ENCODE data around the gene KIAA1328.
A peak's percentile ranks its signal among the peaks of the same experiment; 100 is the strongest.

KIAA1328 gene

DNA sequence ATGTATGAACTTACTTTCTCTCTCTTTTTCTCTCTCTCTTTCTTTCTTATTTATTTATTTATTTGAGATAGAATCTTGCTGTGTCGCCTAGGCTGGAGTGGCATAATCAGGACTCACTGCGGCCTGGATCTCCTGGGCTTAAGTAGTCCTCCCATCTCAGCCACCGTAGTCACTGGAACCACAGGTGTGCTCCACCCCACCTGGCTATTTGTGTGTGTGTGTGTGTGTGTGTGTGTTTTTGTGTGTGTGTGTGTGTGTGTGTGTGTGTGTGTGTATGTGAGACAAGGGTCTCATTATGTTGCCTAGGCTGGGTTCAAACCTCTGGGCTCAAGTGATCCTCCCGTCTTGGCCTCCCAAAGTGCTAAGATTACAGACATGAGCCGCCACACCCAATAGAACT lies 64.3 kb downstream of the KIAA1328 start:
- TF ChIP-seq, protein P1, sequence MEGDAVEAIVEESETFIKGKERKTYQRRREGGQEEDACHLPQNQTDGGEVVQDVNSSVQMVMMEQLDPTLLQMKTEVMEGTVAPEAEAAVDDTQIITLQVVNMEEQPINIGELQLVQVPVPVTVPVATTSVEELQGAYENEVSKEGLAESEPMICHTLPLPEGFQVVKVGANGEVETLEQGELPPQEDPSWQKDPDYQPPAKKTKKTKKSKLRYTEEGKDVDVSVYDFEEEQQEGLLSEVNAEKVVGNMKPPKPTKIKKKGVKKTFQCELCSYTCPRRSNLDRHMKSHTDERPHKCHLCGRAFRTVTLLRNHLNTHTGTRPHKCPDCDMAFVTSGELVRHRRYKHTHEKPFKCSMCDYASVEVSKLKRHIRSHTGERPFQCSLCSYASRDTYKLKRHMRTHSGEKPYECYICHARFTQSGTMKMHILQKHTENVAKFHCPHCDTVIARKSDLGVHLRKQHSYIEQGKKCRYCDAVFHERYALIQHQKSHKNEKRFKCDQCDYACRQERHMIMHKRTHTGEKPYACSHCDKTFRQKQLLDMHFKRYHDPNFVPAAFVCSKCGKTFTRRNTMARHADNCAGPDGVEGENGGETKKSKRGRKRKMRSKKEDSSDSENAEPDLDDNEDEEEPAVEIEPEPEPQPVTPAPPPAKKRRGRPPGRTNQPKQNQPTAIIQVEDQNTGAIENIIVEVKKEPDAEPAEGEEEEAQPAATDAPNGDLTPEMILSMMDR (IDR thresholded peaks at IDR 0.05) = no peak
- intact Hi-C loops (cut with DNase I; ENCODE audit: low total_unique reads) = no loop called here

DNA sequence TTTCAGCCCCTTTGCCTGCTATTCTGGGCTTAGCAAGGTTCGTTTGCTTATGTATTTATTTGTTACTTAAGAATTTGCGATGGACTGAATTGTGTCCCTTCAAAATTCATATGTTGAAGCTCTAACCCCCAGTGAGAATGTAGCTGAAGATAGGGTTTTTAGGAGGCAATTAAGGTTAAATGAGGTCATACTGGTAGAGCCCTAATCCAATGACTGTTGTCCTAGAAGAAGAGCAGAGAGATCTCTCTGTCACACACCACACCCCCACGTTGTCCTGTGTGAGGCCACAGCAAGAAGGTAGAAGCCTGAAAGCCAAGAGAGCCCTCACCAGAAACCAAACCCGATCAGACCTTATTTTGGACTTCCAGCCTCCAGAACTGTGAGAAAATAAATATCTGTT lies 66.7 kb downstream of the KIAA1328 start:
- Histone ChIP-seq H3K4me3 (no peak overlapping the region), H3K36me3 (peaks cover 0 to 5% (median 0%) of the 10 kb centered on the region in 3 donors), H3K27me3 (no peaks in the 10 kb centered on the region), H3K9me3 (no peaks in the 10 kb centered on the region), H3K4me1 (no peaks in the 10 kb centered on the region), H3K27ac (no peak overlapping the region)
- DNase-seq = no peak
- TF ChIP-seq, protein P1 (IDR thresholded peaks at IDR 0.05) = no peak
- intact Hi-C loops (cut with DNase I; ENCODE audit: low total_unique reads) = no loop called here

More for the DNA sequence above, 64.3 kb downstream of the KIAA1328 start:
- H3K9me3 ChIP-seq = no peaks in the 10 kb centered on the region
- H3K4me1 ChIP-seq = peaks cover 0 to 15% (median 9%) of the 10 kb centered on the region in 4 donors
- no peak for DNase-seq
- H3K4me3 ChIP-seq = no peak overlapping the region
- no peaks in the 10 kb centered on the region for H3K27me3 ChIP-seq
- H3K36me3 ChIP-seq = no peaks in the 10 kb centered on the region
- no peak overlapping the region for H3K27ac ChIP-seq

DNA sequence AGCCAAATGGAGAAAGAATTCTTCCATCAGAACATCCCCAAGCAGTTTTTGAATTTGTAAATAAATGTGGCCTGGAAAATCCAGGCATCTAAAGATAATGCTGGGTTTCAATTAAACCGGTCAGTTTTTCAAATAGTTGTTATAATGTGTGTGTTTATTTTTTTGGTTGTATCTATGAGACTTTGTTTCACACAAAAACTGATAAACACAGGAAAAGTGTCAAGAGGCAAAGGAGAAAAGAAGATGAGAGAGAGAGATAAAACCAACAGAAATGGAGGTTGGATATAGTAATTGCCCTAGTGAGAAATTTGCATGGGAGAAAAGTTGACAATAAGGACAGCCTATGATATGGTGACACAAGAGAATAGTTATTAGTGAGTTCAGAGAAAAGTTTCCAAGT lies 68.3 kb downstream of the KIAA1328 start:
- TF ChIP-seq, protein P1 (IDR thresholded peaks at IDR 0.05) = no peak
- peaks cover 0 to 14% (median 9%) of the 10 kb centered on the region in 4 donors for H3K4me1 ChIP-seq
- H3K27me3 ChIP-seq = no peaks in the 10 kb centered on the region
- intact Hi-C loops (cut with DNase I; ENCODE audit: low total_unique reads) = no loop called here
- no peak overlapping the region for H3K4me3 ChIP-seq
- H3K36me3 ChIP-seq = peaks cover 0 to 5% (median 0%) of the 10 kb centered on the region in 3 donors
- DNase-seq = no peak
- no peak overlapping the region for H3K27ac ChIP-seq
- H3K9me3 ChIP-seq = no peaks in the 10 kb centered on the region

DNA sequence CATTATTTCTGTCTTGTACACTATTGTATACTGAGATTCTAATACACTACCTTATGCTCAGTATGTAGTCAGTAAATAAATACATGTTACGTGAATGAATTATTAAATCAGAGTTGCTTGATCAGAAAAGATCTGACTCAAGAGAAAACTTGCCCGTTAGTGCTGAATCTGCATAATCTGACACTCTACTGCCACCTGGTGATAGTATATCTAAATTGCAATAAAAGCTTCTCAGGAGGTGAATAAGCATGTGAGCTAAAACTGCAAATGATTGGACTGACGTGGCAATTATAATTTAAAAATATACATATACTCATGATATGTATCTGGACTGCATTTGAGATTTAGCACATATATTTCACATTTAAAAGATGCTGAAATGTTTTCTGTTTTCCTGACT lies 70.4 kb downstream of the KIAA1328 start:
- no peaks in the 10 kb centered on the region for H3K9me3 ChIP-seq
- peaks cover 0 to 19% (median 9%) of the 10 kb centered on the region in 4 donors for H3K4me1 ChIP-seq
- peaks cover 0 to 5% (median 0%) of the 10 kb centered on the region in 3 donors for H3K36me3 ChIP-seq
- intact Hi-C loops (cut with DNase I; ENCODE audit: low total_unique reads) = no loop called here
- H3K27me3 ChIP-seq = no peaks in the 10 kb centered on the region
- no peak overlapping the region for H3K4me3 ChIP-seq
- no peak for DNase-seq
- no peak overlapping the region for H3K27ac ChIP-seq
- TF ChIP-seq, protein P1 (IDR thresholded peaks at IDR 0.05) = no peak

DNA sequence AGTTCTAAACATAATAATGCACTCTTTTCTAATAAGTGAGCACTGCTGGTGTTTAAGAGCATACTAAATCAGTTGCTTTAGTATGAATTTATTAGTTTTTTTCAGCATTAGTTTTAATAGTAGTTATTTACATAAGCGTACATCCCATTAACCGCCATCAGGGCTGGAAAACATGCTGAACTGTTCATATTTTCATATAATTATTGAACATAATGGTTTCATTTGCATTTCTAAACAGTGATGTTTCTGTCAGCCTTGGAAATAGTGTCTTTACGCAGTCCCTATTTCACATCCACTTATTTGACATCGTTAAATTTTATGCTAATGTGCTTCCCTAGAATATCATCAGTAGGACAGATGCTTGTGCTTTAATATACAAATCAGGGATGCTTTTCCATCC lies 71.5 kb downstream of the KIAA1328 start:
- peaks cover 0 to 19% (median 9%) of the 10 kb centered on the region in 4 donors for H3K4me1 ChIP-seq
- no peak overlapping the region for H3K27ac ChIP-seq
- peaks cover 0 to 5% (median 0%) of the 10 kb centered on the region in 3 donors for H3K36me3 ChIP-seq
- H3K9me3 ChIP-seq = no peaks in the 10 kb centered on the region
- DNase-seq = no peak
- intact Hi-C loops (cut with DNase I; ENCODE audit: low total_unique reads) = no loop called here
- H3K4me3 ChIP-seq = no peak overlapping the region
- TF ChIP-seq, protein P1 (IDR thresholded peaks at IDR 0.05) = no peak
- H3K27me3 ChIP-seq = no peaks in the 10 kb centered on the region

DNA sequence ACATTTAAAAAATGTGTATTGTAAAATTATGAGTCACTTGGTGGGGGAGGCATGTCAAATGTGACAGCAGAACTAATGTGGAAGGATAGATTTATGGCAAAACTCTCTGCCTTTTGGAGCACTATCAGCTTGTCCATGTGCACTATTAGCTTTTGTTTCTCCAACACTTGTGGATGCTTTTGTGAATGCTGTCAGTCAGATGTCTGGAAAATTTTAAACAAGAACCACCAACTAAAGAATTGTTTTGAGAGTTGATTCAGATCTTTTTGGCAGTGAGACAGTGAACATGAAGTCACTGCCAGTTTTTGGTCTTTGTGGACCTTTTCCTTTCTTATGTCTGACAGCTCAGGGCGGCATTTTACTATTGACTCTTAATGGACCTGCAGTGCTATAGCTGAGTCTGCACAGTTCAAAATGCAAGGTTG lies 72.4 kb downstream of the KIAA1328 start:
- TF ChIP-seq, protein P1 (IDR thresholded peaks at IDR 0.05) = no peak
- peaks cover 0 to 19% (median 9%) of the 10 kb centered on the region in 4 donors for H3K4me1 ChIP-seq
- H3K27ac ChIP-seq = peak overlapping the region in 1 of 2 donors; percentile 7
- H3K9me3 ChIP-seq = no peaks in the 10 kb centered on the region
- no peaks in the 10 kb centered on the region for H3K27me3 ChIP-seq
- intact Hi-C loops (cut with DNase I; ENCODE audit: low total_unique reads) = no loop called here
- DNase-seq = no peak
- H3K4me3 ChIP-seq = no peak overlapping the region
- peaks cover 0 to 5% (median 0%) of the 10 kb centered on the region in 3 donors for H3K36me3 ChIP-seq
